GM21360 (cell line): ENCODE measurements around the gene EFCAB11.
"Not testable (repeated sequence)": the region's sequence is repeated elsewhere in the genome, so short reads cannot be mapped to it uniquely, and the experiment has no call there.

ENCODE experiments used
- ATAC-seq: cut with Tn5 transposase; IDR thresholded peaks from one replicate; pipeline ENCODE4 v1.9.1; 2021; ENCODE audit warnings: mild to moderate bottlenecking, moderate library complexity; ENCODE audit not compliant: unreplicated experiment

Gene EFCAB11

DNA sequence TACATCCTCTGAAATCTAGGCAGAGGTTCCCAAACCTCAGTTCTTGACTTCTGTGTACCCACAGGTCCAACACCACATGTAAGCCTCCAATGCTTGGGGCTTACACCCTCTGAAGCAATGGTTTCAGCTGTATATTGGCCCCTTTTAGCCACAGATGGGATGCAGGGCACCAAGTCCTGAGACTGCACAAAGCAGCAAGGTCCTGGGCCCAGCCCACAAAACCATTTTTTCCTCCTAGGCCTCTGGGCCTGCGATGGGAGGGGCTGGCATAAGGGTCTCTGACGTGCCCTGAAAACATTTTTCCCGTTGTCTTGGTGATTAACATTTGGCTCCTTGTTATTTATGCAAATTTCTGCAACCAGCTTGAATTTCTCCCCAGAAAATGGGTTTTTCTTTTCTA lies 80.4 kb downstream of the EFCAB11 start:
- ATAC-seq = not testable (repeated sequence)

DNA sequence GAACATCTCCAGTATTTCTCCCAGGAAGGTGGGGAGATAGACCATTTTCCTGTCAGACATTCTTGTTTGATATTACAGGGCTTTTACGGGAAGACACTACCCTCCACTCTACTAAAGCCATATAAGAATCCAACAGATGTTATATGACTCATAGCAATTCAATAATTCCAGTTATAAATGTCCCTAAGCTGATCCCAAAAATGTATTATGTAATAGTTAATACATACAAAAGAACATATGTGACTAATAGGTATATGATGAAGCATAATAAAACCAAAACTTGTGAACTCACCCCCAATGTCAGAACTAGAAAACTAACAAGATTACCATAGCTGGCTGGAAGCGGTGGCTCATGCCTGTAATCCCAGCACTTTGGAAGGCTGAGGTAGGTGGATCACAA lies 84.2 kb downstream of the EFCAB11 start:
- no peak for ATAC-seq

DNA sequence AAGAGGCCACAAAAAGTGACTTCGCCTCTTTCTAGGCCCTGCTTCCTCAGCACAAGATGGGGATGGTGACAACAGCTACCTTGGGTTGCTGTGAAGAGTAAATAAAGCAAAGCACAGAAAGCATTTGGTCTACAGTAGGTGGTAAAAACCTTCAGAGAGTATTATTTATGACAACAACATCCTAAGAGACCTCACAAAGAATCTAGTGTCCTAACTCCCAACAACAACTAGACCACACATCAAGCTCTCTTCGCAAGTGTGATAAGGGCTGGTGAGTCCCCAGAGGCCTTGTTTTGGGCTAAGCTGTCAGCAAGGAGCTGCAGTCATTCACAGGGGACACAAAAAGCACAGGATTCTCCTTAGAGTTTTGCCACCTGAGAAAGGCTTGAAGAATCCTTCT lies 84.9 kb downstream of the EFCAB11 start:
- no peak for ATAC-seq

DNA sequence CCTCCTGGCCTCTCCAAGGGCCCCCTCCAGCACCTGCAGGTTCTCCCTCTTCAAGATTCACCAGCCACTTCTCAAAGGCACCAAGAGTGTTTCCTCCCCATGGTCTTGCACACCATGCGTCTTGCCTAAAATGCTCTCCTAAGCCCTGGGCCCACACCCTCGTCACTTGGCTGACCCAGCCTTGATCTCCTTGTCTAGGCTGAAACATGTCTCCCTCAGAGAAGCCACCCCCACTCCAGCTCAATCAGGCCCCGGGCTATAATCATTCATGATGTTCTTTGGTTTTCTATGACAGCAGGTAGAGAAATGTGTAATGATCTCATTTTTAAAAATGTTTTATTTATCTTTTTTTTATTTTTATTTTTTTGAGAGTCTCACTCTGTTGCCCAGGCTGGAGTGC lies 88.1 kb downstream of the EFCAB11 start:
- no peak for ATAC-seq

DNA sequence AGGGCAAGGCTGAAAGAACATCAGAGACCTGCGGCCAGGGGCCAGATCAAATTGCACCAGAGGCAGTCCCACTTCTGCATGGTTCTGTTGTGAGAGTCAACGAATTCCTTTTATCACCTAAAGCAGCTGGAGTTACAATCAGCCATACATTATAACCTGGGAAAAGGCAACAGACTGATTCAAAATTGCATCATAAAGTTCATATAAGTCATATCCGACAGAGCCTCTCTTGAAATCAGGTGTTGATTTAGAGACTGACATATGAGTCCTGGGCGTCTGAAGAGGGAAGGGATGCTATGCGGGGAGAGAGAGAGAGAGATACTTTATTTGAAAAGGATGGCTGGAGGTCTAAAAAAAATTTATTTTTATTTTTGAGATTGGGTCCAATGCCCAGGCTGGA lies 89.4 kb downstream of the EFCAB11 start:
- no peak for ATAC-seq

DNA sequence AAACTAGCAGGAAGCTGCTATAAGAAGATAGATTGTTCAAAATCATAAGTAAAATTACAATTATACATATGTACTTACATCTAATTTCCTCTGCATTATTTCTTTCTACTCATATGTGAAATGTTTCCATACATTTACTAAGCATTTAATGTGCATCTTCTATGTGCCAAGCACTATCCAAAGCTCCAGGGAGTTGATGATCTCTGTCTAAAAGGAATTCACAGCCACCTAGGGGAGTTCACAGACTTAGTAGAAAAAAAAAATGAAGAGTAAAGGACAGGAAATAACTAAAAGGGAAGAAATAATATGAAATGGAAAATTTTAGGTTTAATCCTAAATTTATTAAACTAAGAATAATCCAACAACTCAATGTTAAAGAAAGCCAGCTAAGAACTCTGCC lies 91.7 kb downstream of the EFCAB11 start:
- no peak for ATAC-seq

DNA sequence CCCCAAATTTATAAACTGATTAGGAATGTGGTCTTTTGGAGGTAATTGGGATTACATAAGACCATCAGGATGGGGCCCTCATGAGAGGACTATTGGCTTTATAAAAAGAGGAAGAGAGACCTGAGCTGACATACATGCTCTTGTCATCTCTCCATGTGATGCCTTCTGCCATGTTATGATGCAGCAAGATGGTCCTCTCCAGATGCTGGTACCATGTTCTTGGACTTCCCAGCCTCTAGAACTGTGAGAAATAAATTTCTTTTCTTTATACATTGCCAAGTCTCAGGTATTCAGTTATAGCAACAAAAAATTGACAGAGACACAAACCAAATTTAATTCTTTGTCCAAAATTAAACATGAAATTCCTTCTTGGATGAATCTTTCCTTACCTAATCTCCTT lies 92.9 kb downstream of the EFCAB11 start:
- no peak for ATAC-seq

DNA sequence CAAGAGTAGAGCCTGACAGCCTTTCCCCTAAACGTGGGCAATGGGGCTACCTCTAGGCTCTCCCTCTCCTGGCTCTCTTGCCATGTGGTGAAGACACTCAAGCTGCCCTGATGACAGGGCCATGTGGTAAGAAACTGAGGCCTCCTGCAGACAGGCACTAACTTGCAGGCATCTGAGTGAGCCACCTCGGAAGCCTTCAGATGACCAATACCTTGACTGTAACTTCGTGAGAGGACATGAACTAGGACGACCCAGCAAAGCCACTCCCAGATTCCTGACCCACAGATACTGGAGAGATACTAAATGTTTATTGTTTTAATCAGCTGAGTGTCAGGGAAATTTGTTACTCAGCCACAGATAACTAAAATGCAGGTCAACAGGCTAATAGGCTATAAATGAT lies 96.4 kb downstream of the EFCAB11 start:
- no peak for ATAC-seq

DNA sequence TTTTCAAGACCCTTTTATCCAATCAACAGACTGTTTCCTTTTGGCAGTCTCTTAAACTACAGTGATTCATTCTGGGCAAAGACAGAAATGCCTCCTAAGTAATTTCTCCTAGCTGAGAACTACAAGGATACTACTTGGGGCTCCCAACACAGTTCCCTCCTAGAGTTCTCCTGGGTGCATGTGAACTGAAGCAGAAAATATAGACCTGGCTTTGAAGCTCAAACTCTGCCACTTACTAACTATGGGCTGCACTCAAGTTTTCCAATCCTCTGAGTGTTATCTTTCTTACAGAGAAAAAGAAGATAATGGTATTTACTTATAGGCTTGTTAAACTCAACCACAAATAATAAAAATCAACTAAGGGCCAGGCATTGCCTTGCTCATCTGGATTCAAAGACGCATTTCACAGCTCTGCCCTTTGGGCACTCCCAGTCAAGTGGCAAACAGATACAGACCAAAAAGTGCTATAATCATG lies 97.6 kb downstream of the EFCAB11 start:
- ATAC-seq = no peak

DNA sequence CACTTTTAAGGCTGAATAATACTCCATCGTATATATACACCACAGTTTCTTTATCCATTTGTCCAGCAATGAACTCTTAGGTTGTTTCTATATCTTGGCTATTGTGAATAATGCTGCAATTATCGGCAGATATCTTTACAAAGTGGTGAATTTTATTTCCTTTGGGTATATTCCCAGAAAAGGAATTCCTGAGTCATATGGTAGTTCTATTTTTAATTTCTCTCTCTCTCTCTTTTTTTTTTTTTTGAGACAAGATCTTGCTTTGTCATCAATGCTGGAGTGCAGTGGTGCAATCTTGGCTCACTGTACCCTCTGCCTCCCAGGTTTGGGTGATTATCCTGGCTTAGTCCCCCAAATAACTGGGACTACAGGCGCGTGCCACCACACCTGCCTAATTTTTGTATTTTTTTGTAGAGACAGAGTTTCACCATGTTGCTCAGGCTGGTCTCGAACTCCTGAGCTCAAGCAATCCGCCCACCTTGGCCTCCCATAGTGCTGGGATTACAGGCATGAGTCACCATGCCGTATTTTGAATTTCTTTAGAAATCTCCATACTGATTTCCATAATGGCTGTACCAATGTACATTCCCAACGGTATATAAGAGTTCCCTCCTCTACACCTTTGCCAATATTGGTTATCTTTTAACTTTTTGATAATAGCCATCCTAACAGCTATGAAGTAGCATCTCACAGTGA lies 98.4 kb downstream of the EFCAB11 start:
- no peak for ATAC-seq

DNA sequence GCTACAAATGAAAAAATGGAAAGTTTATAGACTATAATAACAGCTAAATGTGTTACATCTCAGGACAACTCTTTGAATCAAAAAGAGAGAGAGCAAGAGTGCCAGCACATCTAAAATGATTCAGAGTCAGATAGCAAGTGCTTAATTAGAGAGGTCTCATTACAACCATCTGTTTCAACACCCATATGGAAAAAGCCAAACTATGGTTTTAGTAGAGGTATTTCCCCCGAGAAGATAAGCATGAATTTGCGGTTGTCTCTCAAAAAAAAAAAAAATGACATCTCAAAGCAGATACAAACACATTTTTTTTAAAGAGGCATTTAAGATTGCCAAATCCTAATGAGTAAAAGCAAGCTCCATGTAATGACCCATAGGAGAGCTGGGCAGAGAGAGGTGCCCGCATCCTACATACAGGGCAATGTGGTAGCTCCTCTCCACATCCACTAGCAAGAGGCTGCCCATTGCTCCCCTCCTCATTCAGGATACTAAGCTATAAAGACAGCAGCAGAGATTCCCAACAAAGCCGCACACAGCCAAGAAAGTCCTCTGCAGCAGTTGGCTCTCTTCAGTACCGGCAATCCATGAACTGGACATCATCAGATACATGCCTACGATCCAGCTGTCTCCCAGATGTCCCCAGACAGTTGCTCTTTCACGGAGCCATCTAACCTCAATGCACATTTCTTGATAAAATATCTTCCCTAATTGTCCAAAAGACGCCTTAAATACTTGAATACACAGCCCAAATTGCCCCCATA lies 100.4 kb downstream of the EFCAB11 start:
- no peak for ATAC-seq

DNA sequence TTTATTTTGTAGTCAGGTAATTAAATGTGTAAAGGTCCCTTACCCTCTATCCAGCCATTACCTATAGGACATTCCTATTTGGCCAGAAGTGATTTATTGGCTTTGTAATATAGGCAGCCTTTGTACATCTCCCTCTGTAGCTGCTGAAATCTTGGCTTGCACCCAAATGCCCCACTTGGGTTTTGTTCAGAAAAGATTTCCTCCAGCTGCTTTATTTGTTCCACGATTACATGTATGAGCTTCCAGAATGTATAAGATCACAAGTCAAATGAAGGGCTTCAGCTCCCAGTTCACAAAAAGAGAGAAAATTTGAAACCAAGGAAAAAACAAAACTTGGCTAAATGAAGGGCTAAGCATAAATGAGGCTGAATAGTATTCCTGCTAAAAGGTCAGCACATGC lies 103.4 kb downstream of the EFCAB11 start:
- ATAC-seq = no peak

DNA sequence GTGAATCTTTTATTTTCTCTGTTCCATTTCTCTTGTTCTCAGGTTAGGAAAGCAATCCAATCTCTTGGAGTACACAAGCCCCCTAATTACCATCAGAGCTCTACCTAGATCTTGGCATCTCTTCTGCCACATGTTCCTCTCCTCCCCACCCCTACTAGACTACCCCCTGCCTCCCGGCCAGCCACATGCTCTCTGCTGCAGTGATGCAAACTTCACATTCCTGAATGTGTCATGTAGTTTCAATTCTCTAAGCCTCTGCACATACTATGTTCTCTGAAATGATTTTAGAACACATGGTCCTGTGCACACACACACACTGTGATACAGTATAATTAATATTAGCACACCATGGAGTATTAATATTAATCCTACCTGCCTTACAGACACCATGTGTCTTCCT lies 104.6 kb downstream of the EFCAB11 start:
- no peak for ATAC-seq

DNA sequence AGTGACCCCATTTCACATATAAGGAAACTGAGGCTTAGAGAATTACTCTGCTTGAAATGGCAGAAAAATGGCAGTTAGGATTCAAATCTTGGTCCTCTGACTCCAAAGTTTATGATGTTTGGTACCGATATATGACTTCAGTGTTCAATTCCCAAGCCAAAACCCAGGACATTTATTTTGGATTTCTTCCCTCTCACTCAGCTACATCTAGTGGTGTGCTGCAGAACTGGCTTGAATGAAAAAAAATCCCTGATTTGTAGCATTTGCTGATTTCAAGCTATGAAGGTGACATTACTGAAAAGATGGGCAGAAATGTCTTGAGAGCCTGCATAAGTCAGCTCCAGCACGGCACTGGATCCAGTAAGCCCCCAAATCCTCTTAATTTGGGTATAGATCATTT lies 106.4 kb downstream of the EFCAB11 start:
- ATAC-seq = no peak

DNA sequence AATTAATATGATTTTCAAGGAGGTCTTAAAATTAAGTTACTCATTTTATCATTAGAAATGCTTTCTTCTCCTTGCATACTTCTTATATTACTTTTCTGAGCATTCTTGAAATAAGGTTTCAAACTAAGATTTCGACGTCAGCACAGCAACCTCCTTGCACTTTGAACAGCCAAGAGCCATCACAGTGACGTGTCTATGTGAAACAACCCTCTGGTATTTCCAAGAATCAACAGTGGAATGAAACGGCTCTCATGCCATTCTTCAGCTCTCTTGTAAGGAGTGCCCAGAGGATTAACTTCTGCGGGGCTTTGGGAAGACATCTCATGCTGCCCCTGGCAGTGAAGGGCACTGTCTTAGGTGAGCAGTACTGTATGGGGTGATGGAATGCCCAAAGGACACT lies 109.2 kb downstream of the EFCAB11 start:
- ATAC-seq = no peak

DNA sequence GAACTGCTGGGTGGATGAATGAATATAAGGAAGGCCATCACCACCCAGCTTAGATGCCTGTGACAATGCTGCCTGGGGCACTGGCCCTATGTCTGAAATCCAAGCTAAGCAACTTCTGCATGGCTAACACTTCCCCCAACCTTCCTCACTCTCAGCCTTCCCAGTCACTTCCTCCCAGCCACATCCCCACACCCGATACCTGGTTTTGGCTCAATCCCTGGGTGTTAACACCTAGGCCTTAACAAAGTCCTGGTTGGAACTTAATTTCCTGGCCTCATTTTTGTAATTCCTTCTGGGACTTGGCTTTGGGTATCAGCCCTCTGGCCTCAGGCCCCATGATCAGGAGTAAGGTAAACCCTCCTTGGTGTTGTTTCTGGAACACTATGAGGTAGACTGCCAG lies 110.0 kb downstream of the EFCAB11 start:
- no peak for ATAC-seq

DNA sequence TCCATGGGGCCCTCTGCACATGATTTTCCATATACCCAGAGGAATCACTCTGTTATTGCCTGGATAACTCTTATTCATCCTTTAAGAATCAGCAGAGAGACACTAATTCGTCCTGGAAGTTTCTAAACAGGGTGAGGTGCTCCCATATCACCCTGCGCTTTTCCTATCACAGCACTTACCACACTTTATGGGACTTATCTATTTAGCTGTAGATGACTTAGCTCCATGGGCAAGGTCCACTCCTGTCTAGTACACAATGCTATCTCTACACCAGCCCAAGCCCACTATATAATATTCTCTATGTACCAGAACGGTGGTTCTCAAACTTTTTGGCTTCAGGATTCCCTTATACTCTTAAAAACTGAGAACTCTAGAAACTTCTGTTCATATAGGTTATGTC lies 111.7 kb downstream of the EFCAB11 start:
- ATAC-seq = no peak

DNA sequence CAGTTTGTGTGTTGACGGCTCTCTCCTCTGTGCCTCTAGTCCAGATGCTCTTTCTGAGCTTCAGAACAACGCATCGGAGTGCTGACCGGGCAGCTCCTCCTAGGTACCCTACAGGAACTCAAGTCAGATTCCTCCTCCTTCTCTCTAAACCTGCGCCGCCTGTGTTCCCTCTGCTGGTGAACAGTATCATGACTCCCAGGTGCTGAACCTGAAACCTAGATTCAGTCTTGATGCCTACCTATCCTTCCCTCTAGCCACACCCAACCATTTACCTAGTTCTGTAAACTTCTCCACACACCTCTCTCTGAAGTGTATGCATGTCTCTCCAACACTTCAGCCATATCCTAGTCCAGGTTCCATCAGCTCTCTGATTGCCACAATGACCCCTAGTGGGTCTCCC lies 112.7 kb downstream of the EFCAB11 start:
- ATAC-seq = no peak

DNA sequence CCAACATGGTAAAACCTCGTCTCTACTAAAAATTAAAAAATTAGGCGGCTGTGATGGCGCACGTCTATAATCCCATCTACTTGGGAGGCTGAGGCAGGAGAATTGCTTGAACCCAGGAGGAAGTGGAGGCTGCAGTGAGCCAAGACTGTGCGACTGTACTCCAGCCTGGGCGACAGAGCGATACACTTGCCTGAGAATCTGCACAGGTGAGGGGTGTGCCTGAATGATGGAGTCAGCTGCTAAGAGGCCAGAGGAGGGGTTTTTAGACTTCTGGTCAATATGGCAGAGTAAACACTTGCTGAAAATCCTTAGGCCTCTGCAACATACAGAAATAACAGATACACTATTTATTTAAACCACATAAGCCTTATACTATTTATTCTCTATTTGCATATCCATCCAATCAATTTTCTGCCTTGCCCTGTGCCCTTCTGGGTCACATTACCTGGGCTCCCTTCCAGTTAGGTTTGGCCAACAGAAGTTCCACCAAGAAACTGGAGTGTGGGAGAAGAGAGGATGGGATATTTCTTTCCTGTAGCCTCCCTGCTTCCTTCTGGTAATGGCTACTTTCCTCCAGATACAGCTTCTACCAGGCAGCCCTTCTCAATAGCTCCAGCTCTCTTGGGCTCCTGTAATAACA lies 117.6 kb downstream of the EFCAB11 start:
- ATAC-seq = no peak

DNA sequence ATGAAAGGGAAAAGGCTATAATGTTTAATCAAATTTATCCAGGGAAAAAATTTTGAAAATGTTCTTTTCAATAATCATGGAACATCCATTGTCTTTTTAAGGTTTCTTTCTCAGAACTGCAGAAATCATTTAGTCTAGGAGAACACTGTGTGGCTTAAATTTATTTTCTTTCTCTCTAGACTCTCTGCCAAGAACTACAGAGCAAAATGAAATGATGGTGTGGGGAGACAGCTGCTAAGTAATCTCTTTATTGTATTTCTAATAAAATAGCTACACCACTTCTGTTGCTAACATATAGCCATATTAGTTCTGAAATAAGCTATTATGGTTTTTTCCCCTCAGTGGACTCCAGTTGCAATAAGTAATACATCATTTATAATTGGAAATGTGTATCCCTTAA lies 120.9 kb downstream of the EFCAB11 start:
- no peak for ATAC-seq

DNA sequence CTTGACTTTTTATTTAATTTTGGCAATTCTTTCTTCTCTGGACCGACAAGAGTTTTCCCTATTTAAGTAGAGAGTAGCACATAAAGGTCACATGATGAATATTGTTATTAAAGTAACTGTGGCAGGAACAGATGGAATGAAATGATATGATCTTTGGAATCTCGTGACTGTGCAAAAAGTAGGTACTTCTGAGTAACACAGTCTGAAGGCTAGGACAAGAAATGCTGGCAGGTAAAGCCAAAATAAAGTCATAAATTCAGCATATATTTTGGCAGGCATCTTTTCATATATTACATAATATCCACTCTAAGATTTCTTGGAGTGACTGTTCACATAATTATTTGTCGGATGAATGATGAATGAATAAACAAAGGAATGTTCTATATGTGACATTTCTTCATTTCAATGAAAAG lies 121.4 kb downstream of the EFCAB11 start:
- no peak for ATAC-seq
